Measurements from ENCODE around the gene KMT5B.

GRCh38 chr11:68204402-68204801, 8.7 kb downstream of the KMT5B start:
- no peak for TF ChIP-seq CTCF (IDR thresholded peaks at IDR 0.05)
- no peak for TF ChIP-seq POLR2A (IDR thresholded peaks at IDR 0.05)

All from body of pancreas (tissue), 4 donors.